K562 (cell line): ENCODE measurements around the gene LRRC51. TPM values are rescaled to one million over a fixed set of nuclear protein-coding genes. Genes with fewer than 3 reads are reported as not detected.

Experiments
- ARNT ChIP-seq, 2 experiments: fragments of 450-650 bp; IDR thresholded peaks; 2 replicates each; pipeline ENCODE4 v1.6.1; 2016; ENCODE audit warnings: mild to moderate bottlenecking in 1 of 2
- CLOCK ChIP-seq: fragments of 250-450 bp; sonication (Bioruptor Pico); IDR thresholded peaks from 2 replicates; pipeline ENCODE4 v1.4.0; 2020; ENCODE audit warnings: mild to moderate bottlenecking, moderate library complexity, borderline replicate concordance
- DMBX1 ChIP-seq: fragments of 250-450 bp; sonication (Bioruptor Pico); IDR thresholded peaks from 2 replicates; pipeline ENCODE4 v1.8.0; 2022; ENCODE audit warnings: inconsistent platforms, mild to moderate bottlenecking, moderate library complexity, borderline replicate concordance
- ELF1 ChIP-seq: fragments of 200-800 bp; sonication (Bioruptor generic); IDR thresholded peaks from 2 replicates; pipeline ENCODE4 v1.6.1; 2016; ENCODE audit warnings: missing genetic modification characterization, missing compliant biosample characterization
- FOSL1 ChIP-seq: fragments of 200-800 bp; sonication (Bioruptor generic); conservative IDR thresholded peaks from 2 replicates; pipeline ENCODE4 v1.6.1; 2016; ENCODE audit warnings: missing genetic modification characterization, missing compliant biosample characterization
- FOXO4 ChIP-seq: fragments of 450-650 bp; formaldehyde crosslinking; IDR thresholded peaks from 2 replicates; pipeline ENCODE4 v1.4.0; 2020; ENCODE audit warnings: mild to moderate bottlenecking, moderate library complexity
- MAX ChIP-seq: sonication (generic); formaldehyde crosslinking; IDR thresholded peaks from 2 replicates; pipeline ENCODE4 v1.9.0; 2022; ENCODE audit warnings: mild to moderate bottlenecking, missing genetic modification reagents
- MAZ ChIP-seq, 2 experiments: fragments of 450-650 bp in 1 of 2; sonication (generic) in 1 of 2; formaldehyde crosslinking; IDR thresholded peaks in 1 of 2; conservative IDR thresholded peaks in 1 of 2; 2 replicates each; pipeline versions ENCODE4 v1.4.0 to v1.5.0; 2020; ENCODE audit warnings: mild to moderate bottlenecking in 1 of 2, missing genetic modification reagents in 1 of 2
- MCM7 ChIP-seq, 2 experiments: fragments of 450-650 bp; IDR thresholded peaks; 2 replicates each; pipeline ENCODE4 v1.6.1; 2016 to 2018
- MXD1 ChIP-seq: fragments of 250-450 bp; sonication (Bioruptor Pico); IDR thresholded peaks from 2 replicates; pipeline ENCODE4 v1.8.0; 2021; ENCODE audit warnings: borderline replicate concordance, mild to moderate bottlenecking, moderate library complexity; ENCODE audit not compliant: poor library complexity, severe bottlenecking
- MXI1 ChIP-seq: IDR thresholded peaks from 2 replicates; pipeline ENCODE4 v1.6.1; 2011; ENCODE audit warnings: low read depth, mild to moderate bottlenecking, improper control_type of control experiment, low read length
- OTX1 ChIP-seq: fragments of 450-650 bp; formaldehyde crosslinking; IDR thresholded peaks from 2 replicates; pipeline ENCODE4 v1.4.0; 2022; ENCODE audit warnings: mild to moderate bottlenecking
- TFE3 ChIP-seq: fragments of 450-650 bp; formaldehyde crosslinking; IDR thresholded peaks from 2 replicates; pipeline ENCODE4 v1.4.0; 2020; ENCODE audit warnings: mild to moderate bottlenecking, mixed read lengths
- ZBED1 ChIP-seq: IDR thresholded peaks from 2 replicates; pipeline ENCODE4 v1.6.1; 2014
- ZBTB8A ChIP-seq: fragments of 450-650 bp; IDR thresholded peaks from 2 replicates; pipeline ENCODE4 v1.6.1; 2018; ENCODE audit warnings: mild to moderate bottlenecking, moderate library complexity; ENCODE audit not compliant: partially characterized antibody
- ZKSCAN1 ChIP-seq: fragments of 150-350 bp; IDR thresholded peaks from 2 replicates; pipeline ENCODE4 v1.6.1; 2016; ENCODE audit warnings: low read depth, low read length
- ZNF165 ChIP-seq: fragments of 250-450 bp; sonication (Bioruptor Pico); IDR thresholded peaks from 2 replicates; pipeline ENCODE4 v1.4.0; 2020; ENCODE audit warnings: borderline replicate concordance
- ZNF212 ChIP-seq: fragments of 450-650 bp; formaldehyde crosslinking; IDR thresholded peaks from 2 replicates; pipeline ENCODE4 v1.4.0; 2020; ENCODE audit warnings: mild to moderate bottlenecking
- ZNF384 ChIP-seq: IDR thresholded peaks from 2 replicates; pipeline ENCODE4 v1.6.1; 2012; ENCODE audit warnings: low read depth, low read length, improper control_type of control experiment
- ZNF551 ChIP-seq: fragments of 250-450 bp; sonication (Bioruptor Pico); IDR thresholded peaks from 2 replicates; pipeline ENCODE4 v1.5.0; 2021; ENCODE audit warnings: mild to moderate bottlenecking, moderate library complexity
- ZNF584 ChIP-seq: fragments of 200-800 bp; sonication (Bioruptor generic); IDR thresholded peaks from 2 replicates; pipeline ENCODE4 v1.6.1; 2016; ENCODE audit warnings: low read depth, mild to moderate bottlenecking, missing genetic modification characterization, missing compliant biosample characterization
- polyA plus RNA-seq, 8 experiments: library from polyadenylated mRNA; depleted of rRNA in 4 of 8; stranded (reverse) in 5 of 8; unstranded in 3 of 8; fragments of >200 nt; fragmentation: Nextera tagmentation in 2 of 8; fragmentation: Illumina TruSeq in 1 of 8; extraction: Ambion mirVana in 2 of 8; extraction: Trizol in 1 of 8; gene quantifications; 2 replicates each; pipeline versions ENCODE4 v1.2.1 to v1.2.3, GENCODE V29; 2011 to 2014; ENCODE audit warnings: inconsistent platforms in 1 of 8, missing spikeins in 1 of 8
- total RNA-seq, 7 experiments: library from RNA; depleted of rRNA in 6 of 7; stranded (reverse); fragments of >200 nt in 6 of 7; fragmentation: Illumina TruSeq in 2 of 7; extraction: Trizol in 2 of 7; gene quantifications; 2 replicates each; pipeline versions ENCODE4 v1.2.1 to v1.2.3, GENCODE V29; 2011 to 2021; ENCODE audit warnings: low replicate concordance in 1 of 7

The LRRC51 gene
- total and polyA plus RNA-seq, 9 of the 15 experiments (the other 6 are each of a cell fraction or from before 2014, with no cell fraction given), result 4.7 to 10.6 (median 5.6) TPM

- no peak for TF ChIP-seq FOXO4 (CRISPR knock-in tag)
- TF ChIP-seq MAZ (CRISPR knock-in tag; conservative IDR thresholded peaks at IDR 0.05 in 1 of 2, IDR thresholded peaks at IDR 0.05 in 1 of 2), result peak in 1 of 2 experiments; percentile 69; a peak in 2 of 4 replicates
- peak; percentile 88; the same call in 1 of the 2 replicates for TF ChIP-seq ZNF584 (CRISPR knock-in tag)
- no peak for TF ChIP-seq MXI1
- TF ChIP-seq ZNF165 (CRISPR knock-in tag), result no peak
- TF ChIP-seq ZNF384, result no peak
- peak; percentile 68 for TF ChIP-seq FOSL1 (tag)
- no peak for TF ChIP-seq ELF1 (tag)
- TF ChIP-seq ZNF212 (CRISPR knock-in tag), result no peak
- TF ChIP-seq MCM7 (IDR thresholded peaks at IDR 0.05), result no peak
- no peak for TF ChIP-seq TFE3 (CRISPR knock-in tag)
- TF ChIP-seq ARNT (IDR thresholded peaks at IDR 0.05), result no peak
- 0 out of 2 replicates have a peak, but pooled peaks have one; percentile 22 for TF ChIP-seq OTX1 (CRISPR knock-in tag)
- no peak for TF ChIP-seq ZNF551
- no peak for TF ChIP-seq ZBED1
- TF ChIP-seq CLOCK (CRISPR knock-in tag), result no peak
- no peak for TF ChIP-seq ZBTB8A
- no peak for TF ChIP-seq MAX (CRISPR knock-in tag)
- TF ChIP-seq ZKSCAN1, result no peak
- peak; percentile 45; the same call in 1 of the 2 replicates for TF ChIP-seq DMBX1 (CRISPR knock-in tag)
- no peak for TF ChIP-seq MXD1 (CRISPR knock-in tag)
Measured at GRCh38 chr11:72069787-72070251, 10.8 kb upstream of the LRRC51 start (continued).
